Measurements from ENCODE around the gene IRAK1. TPM values are rescaled to one million over a fixed set of nuclear protein-coding genes. Genes with fewer than 3 reads are reported as not detected.
"Not testable (repeated sequence)": the region's sequence is repeated elsewhere in the genome, so short reads cannot be mapped to it uniquely, and the experiment has no call there.

Gene IRAK1
- total RNA-seq, 1 donor from 2014 or later = 58.4 TPM

- no peak for DNase-seq (ENCODE audit: low spot score)
- ATAC-seq = peak; percentile 34
Observed at GRCh38 chrX:154002215-154002719, 17.4 kb downstream of the IRAK1 start.

- no peak for ATAC-seq
- no peak for DNase-seq (ENCODE audit: low spot score)
Observed at GRCh38 chrX:154000051-154000450, 19.7 kb downstream of the IRAK1 start.

- ATAC-seq = no peak
- DNase-seq (ENCODE audit: low spot score) = no peak
Observed at GRCh38 chrX:153999359-154000037, 20.2 kb downstream of the IRAK1 start.

GRCh38 chrX:153995504-153995903 is 24.2 kb downstream of the IRAK1 start:
- ATAC-seq = no peak
- DNase-seq (ENCODE audit: low spot score) = no peak

GRCh38 chrX:153994398-153994797 is 25.3 kb downstream of the IRAK1 start:
- not testable (repeated sequence) for DNase-seq (ENCODE audit: low spot score); ATAC-seq

GRCh38 chrX:153993978-153994377 is 25.7 kb downstream of the IRAK1 start:
- DNase-seq (ENCODE audit: low spot score) = no peak
- no peak for ATAC-seq

GRCh38 chrX:153993079-153993478 is 26.6 kb downstream of the IRAK1 start:
- ATAC-seq (no peak), DNase-seq (ENCODE audit: low spot score) (no peak)

- DNase-seq (ENCODE audit: low spot score) (no peak), ATAC-seq (no peak)
Observed at GRCh38 chrX:153992180-153992579, 27.5 kb downstream of the IRAK1 start.

- ATAC-seq = no peak
- DNase-seq (ENCODE audit: low spot score) = no peak
Observed at GRCh38 chrX:153991013-153991580, 28.6 kb downstream of the IRAK1 start.

GRCh38 chrX:153989973-153990655 is 29.6 kb downstream of the IRAK1 start:
- DNase-seq (ENCODE audit: low spot score) (no peak), ATAC-seq (no peak)

- ATAC-seq (no peak), DNase-seq (ENCODE audit: low spot score) (no peak)
Observed at GRCh38 chrX:153988493-153988892, 31.2 kb downstream of the IRAK1 start.

GRCh38 chrX:153984351-153985178 is 35.1 kb downstream of the IRAK1 start:
- peak; percentile 57 for ATAC-seq
- DNase-seq (ENCODE audit: low spot score) = peak; percentile 80

GRCh38 chrX:153983321-153983801 is 36.3 kb downstream of the IRAK1 start:
- ATAC-seq = no peak
- no peak for DNase-seq (ENCODE audit: low spot score)

- no peak for ATAC-seq
- no peak for DNase-seq (ENCODE audit: low spot score)
Observed at GRCh38 chrX:153981771-153982533, 37.8 kb downstream of the IRAK1 start.

- ATAC-seq = no peak
Observed at GRCh38 chrX:153981231-153981630, 38.5 kb downstream of the IRAK1 start.

GRCh38 chrX:153980394-153980793 is 39.3 kb downstream of the IRAK1 start:
- ATAC-seq (peak; percentile 75), DNase-seq (ENCODE audit: low spot score) (peak; percentile 55)

More at GRCh38 chrX:153981231-153981630, 38.5 kb downstream of the IRAK1 start:
- no peak for DNase-seq (ENCODE audit: low spot score)

GRCh38 chrX:153974726-153975286 is 44.9 kb downstream of the IRAK1 start:
- ATAC-seq (no peak), DNase-seq (ENCODE audit: low spot score) (no peak)

GRCh38 chrX:153974003-153974725 is 45.5 kb downstream of the IRAK1 start:
- no peak for DNase-seq (ENCODE audit: low spot score)
- no peak for ATAC-seq
